IMR-90 (cell line): Measurements from ENCODE around the gene GABRQ.

Experiments used
- CEBPB ChIP-seq: IDR thresholded peaks from 2 replicates; pipeline ENCODE4 v1.6.1; 2012; ENCODE audit warnings: low read depth, low read length, improper control_type of control experiment
- MAZ ChIP-seq: IDR thresholded peaks from 2 replicates; pipeline ENCODE4 v1.6.1; 2012; ENCODE audit warnings: low read depth, mild to moderate bottlenecking, low read length, improper control_type of control experiment, moderate library complexity, borderline replicate concordance
- RCOR1 ChIP-seq: IDR thresholded peaks from 2 replicates; pipeline ENCODE4 v1.6.1; 2012; ENCODE audit warnings: mild to moderate bottlenecking, low read length, improper control_type of control experiment; ENCODE audit not compliant: insufficient replicate concordance
- RFX5 ChIP-seq: IDR thresholded peaks from 2 replicates; pipeline ENCODE4 v1.8.0; 2012; ENCODE audit warnings: low read depth, mild to moderate bottlenecking, low read length, moderate library complexity
- TF ChIP-seq, protein P1 (sequence below): conservative IDR thresholded peaks from 2 replicates; pipeline ENCODE4 v1.5.1; 2012; ENCODE audit warnings: mild to moderate bottlenecking, low read depth, low read length, improper control_type of control experiment

DNA sequence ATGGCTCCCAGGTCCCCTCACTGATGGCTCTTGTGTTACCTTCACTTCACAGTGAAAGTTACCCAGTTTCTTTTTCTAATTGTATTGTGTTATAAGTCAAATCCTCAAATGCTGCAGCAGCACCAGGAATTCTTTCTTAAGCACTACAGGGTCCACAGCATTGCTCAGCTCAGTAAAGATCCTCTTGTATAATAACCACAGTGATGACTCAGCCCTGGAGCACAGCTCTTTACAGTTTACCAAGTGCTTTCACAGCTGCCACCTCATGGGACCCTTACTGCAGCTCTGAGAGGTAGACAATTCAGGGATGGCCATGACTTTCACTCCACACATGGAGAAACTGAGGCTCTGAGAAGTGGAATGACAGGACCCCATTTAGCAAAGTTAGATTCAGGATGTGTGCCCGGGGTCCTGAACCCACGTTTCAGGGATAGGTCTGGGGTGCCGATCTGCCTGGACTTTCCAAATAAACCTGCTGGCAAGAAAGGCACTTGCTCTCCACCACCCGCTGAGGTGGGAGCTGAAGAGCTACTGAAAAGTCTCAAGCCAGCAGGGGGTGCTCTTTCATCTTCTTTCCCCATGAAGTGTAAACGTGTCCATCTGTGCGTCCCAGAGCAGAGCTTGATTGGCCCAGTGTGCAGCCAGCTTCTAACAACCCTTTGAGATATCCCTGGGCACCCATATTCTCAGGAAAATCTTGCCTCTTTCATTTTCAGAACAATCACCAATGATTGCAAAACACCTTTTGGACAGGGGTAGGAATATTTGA is 35.7 kb upstream of the GABRQ start:
- no peak for TF ChIP-seq RFX5
- TF ChIP-seq, protein P1, sequence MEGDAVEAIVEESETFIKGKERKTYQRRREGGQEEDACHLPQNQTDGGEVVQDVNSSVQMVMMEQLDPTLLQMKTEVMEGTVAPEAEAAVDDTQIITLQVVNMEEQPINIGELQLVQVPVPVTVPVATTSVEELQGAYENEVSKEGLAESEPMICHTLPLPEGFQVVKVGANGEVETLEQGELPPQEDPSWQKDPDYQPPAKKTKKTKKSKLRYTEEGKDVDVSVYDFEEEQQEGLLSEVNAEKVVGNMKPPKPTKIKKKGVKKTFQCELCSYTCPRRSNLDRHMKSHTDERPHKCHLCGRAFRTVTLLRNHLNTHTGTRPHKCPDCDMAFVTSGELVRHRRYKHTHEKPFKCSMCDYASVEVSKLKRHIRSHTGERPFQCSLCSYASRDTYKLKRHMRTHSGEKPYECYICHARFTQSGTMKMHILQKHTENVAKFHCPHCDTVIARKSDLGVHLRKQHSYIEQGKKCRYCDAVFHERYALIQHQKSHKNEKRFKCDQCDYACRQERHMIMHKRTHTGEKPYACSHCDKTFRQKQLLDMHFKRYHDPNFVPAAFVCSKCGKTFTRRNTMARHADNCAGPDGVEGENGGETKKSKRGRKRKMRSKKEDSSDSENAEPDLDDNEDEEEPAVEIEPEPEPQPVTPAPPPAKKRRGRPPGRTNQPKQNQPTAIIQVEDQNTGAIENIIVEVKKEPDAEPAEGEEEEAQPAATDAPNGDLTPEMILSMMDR: no peak
- no peak for TF ChIP-seq MAZ
- TF ChIP-seq CEBPB: no peak
- TF ChIP-seq RCOR1: no peak
